IMR-90 (cell line): ENCODE measurements around the gene ARHGAP24. TPM values are rescaled to one million over a fixed set of nuclear protein-coding genes. Genes with fewer than 3 reads are reported as not detected.

Source experiments
- ATAC-seq: fragments of 200-7000 bp; cut with Tn5 transposase; 2 replicates; pipeline ENCODE4 v1.9.1; 2020; ENCODE audit warnings: low read depth, mild to moderate bottlenecking, moderate library complexity
- BruUV-seq: library from RNA; stranded (reverse); fragments of 400-500 nt; replicated peaks from 2 replicates; lab custom pipeline; 2021; lab: Mats Ljungman, UMichigan
- CTCF ChIA-PET: fragments of 300-600 bp; formaldehyde crosslinking; extraction: SDS; loops from one replicate; lab custom pipeline; 2021; ENCODE audit warnings: antibody characterized with exemption; lab: Yijun Ruan, JAX
- POLR2A ChIA-PET: fragments of 300-600 bp; sonication (Branson Sonifier 250); formaldehyde crosslinking; loops from one replicate; lab custom pipeline; 2022; ENCODE audit warnings: antibody characterized with exemption; ENCODE audit not compliant: unreplicated experiment; lab: Charles Lee
- DNase-seq: peaks from one replicate; pipeline ENCODE4 v3.0.0; 2013
- H2AFZ ChIP-seq: replicated peaks from 2 replicates; pipeline ENCODE3; 2013; ENCODE audit warnings: low read length, mild to moderate bottlenecking; ENCODE audit not compliant: poor library complexity
- H2AK5ac ChIP-seq: 2 replicates; pipeline ENCODE4 v1.6.1; 2013; ENCODE audit warnings: low read depth, low read length, inconsistent platforms
- H2AK9ac ChIP-seq: replicated peaks from 2 replicates; pipeline ENCODE3; 2013; ENCODE audit warnings: mild to moderate bottlenecking, low read depth, low read length, moderate library complexity; ENCODE audit not compliant: poor library complexity
- H2BK120ac ChIP-seq: 2 replicates; pipeline ENCODE4 v1.6.1; 2013; ENCODE audit warnings: low read depth, low read length, inconsistent platforms
- H2BK15ac ChIP-seq: 3 replicates; pipeline ENCODE4 v1.6.1; 2013; ENCODE audit warnings: low read depth, low read length, inconsistent platforms
- H2BK20ac ChIP-seq: 2 replicates; pipeline ENCODE4 v1.6.1; 2013; ENCODE audit warnings: low read depth, mild to moderate bottlenecking, inconsistent platforms, low read length, moderate library complexity
- H2BK5ac ChIP-seq: 2 replicates; pipeline ENCODE4 v1.6.1; 2013; ENCODE audit warnings: mild to moderate bottlenecking, low read depth, low read length, inconsistent platforms; ENCODE audit not compliant: poor library complexity, severe bottlenecking
- H3K14ac ChIP-seq: replicated peaks from 2 replicates; pipeline ENCODE4 v1.6.1; 2013; ENCODE audit warnings: low read depth, low read length, inconsistent platforms
- H3K18ac ChIP-seq: 2 replicates; pipeline ENCODE4 v1.6.1; 2013; ENCODE audit warnings: low read depth, low read length, control low read depth
- H3K23ac ChIP-seq: 2 replicates; pipeline ENCODE4 v1.6.1; 2013; ENCODE audit warnings: low read depth, low read length, inconsistent platforms
- H3K27ac ChIP-seq: 2 replicates; pipeline ENCODE4 v1.5.1; 2013; ENCODE audit warnings: mild to moderate bottlenecking, control low read depth, low read length; ENCODE audit not compliant: insufficient read depth
- H3K27me3 ChIP-seq: 2 replicates; pipeline ENCODE4 v1.6.1; 2013; ENCODE audit warnings: low read length; ENCODE audit not compliant: control insufficient read depth, insufficient read depth
- H3K36me3 ChIP-seq: 2 replicates; pipeline ENCODE4 v1.6.1; 2013; ENCODE audit warnings: low read length, mixed read lengths; ENCODE audit not compliant: control insufficient read depth, insufficient read depth
- H3K4ac ChIP-seq: 2 replicates; pipeline ENCODE4 v1.6.1; 2013; ENCODE audit warnings: low read depth, low read length, inconsistent platforms
- H3K4me1 ChIP-seq: 2 replicates; pipeline ENCODE4 v1.6.1; 2013; ENCODE audit warnings: low read length, mixed read lengths; ENCODE audit not compliant: control insufficient read depth, insufficient read depth
- H3K4me2 ChIP-seq: 2 replicates; pipeline ENCODE4 v1.6.1; 2013; ENCODE audit warnings: low read depth, mild to moderate bottlenecking, control low read depth, low read length, moderate library complexity
- H3K4me3 ChIP-seq: 2 replicates; pipeline ENCODE4 v1.5.1; 2013; ENCODE audit warnings: low read depth, mild to moderate bottlenecking, control low read depth, low read length, moderate library complexity; ENCODE audit not compliant: insufficient read depth
- H3K56ac ChIP-seq: 2 replicates; pipeline ENCODE4 v1.6.1; 2013; ENCODE audit warnings: low read length, inconsistent platforms; ENCODE audit not compliant: insufficient read depth; ENCODE audit errors: extremely low read depth
- H3K79me1 ChIP-seq, 2 experiments: 2 replicates each; pipeline ENCODE4 v1.6.1; 2013; ENCODE audit warnings: low read length in 2 of 2, inconsistent platforms in 1 of 2, low read depth in 1 of 2
- H3K9ac ChIP-seq: 2 replicates; pipeline ENCODE4 v1.6.1; 2013; ENCODE audit warnings: low read depth, low read length, control low read depth
- H3K9me1 ChIP-seq: 2 replicates; pipeline ENCODE4 v1.6.1; 2013; ENCODE audit warnings: low read length, inconsistent platforms; ENCODE audit not compliant: insufficient read depth
- H3K9me3 ChIP-seq: 2 replicates; pipeline ENCODE4 v1.6.1; 2013; ENCODE audit warnings: low read length; ENCODE audit not compliant: control insufficient read depth, insufficient read depth
- H4K20me1 ChIP-seq: 2 replicates; pipeline ENCODE4 v1.6.1; 2013; ENCODE audit warnings: low read length, inconsistent platforms; ENCODE audit not compliant: insufficient read depth
- H4K5ac ChIP-seq: 2 replicates; pipeline ENCODE4 v1.6.1; 2013; ENCODE audit warnings: mild to moderate bottlenecking, low read depth, low read length, control low read depth
- H4K8ac ChIP-seq, 2 experiments: 2 replicates each; pipeline ENCODE4 v1.6.1; 2013; ENCODE audit warnings: low read depth in 2 of 2, low read length in 2 of 2, control low read depth in 1 of 2, inconsistent platforms in 1 of 2
- H4K91ac ChIP-seq: 2 replicates; pipeline ENCODE4 v1.6.1; 2013; ENCODE audit warnings: low read depth, low read length, inconsistent platforms; ENCODE audit not compliant: insufficient read depth
- BHLHE40 ChIP-seq: fragments of 150-350 bp; IDR thresholded peaks from 2 replicates; pipeline ENCODE4 v1.6.1; 2016; ENCODE audit warnings: mild to moderate bottlenecking, low read depth, low read length
- CEBPB ChIP-seq: IDR thresholded peaks from 2 replicates; pipeline ENCODE4 v1.6.1; 2012; ENCODE audit warnings: low read depth, low read length, improper control_type of control experiment
- CHD1 ChIP-seq: IDR thresholded peaks from 2 replicates; pipeline ENCODE4 v1.6.1; 2012; ENCODE audit warnings: low read depth, low read length, improper control_type of control experiment
- CTCF ChIP-seq: conservative IDR thresholded peaks from 2 replicates; pipeline ENCODE4 v1.5.1; 2012; ENCODE audit warnings: mild to moderate bottlenecking, low read depth, low read length, improper control_type of control experiment
- ELK1 ChIP-seq: fragments of 150-350 bp; IDR thresholded peaks from 2 replicates; pipeline ENCODE4 v1.6.1; 2016; ENCODE audit warnings: low read depth, mild to moderate bottlenecking, low read length, moderate library complexity, borderline replicate concordance
- FOS ChIP-seq: fragments of 150-350 bp; IDR thresholded peaks from 2 replicates; pipeline ENCODE4 v1.6.1; 2016; ENCODE audit warnings: low read depth, low read length
- MAFK ChIP-seq: IDR thresholded peaks from 2 replicates; pipeline ENCODE4 v1.6.1; 2012; ENCODE audit warnings: low read depth, low read length, improper control_type of control experiment
- MAZ ChIP-seq: IDR thresholded peaks from 2 replicates; pipeline ENCODE4 v1.6.1; 2012; ENCODE audit warnings: low read depth, mild to moderate bottlenecking, low read length, improper control_type of control experiment, moderate library complexity, borderline replicate concordance
- MXI1 ChIP-seq: IDR thresholded peaks from 2 replicates; pipeline ENCODE4 v1.6.1; 2012; ENCODE audit warnings: low read depth, mild to moderate bottlenecking, low read length, moderate library complexity, borderline replicate concordance
- NFE2L2 ChIP-seq: fragments of 150-350 bp; IDR thresholded peaks from 2 replicates; pipeline ENCODE4 v1.6.1; 2016; ENCODE audit warnings: low read depth, mild to moderate bottlenecking, low read length
- POLR2A ChIP-seq: IDR thresholded peaks from 2 replicates; pipeline ENCODE4 v1.6.1; 2012; ENCODE audit warnings: mild to moderate bottlenecking, low read depth, low read length
- RAD21 ChIP-seq: IDR thresholded peaks from 2 replicates; pipeline ENCODE4 v1.6.1; 2012; ENCODE audit warnings: low read length, improper control_type of control experiment
- RCOR1 ChIP-seq: IDR thresholded peaks from 2 replicates; pipeline ENCODE4 v1.6.1; 2012; ENCODE audit warnings: mild to moderate bottlenecking, low read length, improper control_type of control experiment; ENCODE audit not compliant: insufficient replicate concordance
- RFX5 ChIP-seq: IDR thresholded peaks from 2 replicates; pipeline ENCODE4 v1.8.0; 2012; ENCODE audit warnings: low read depth, mild to moderate bottlenecking, low read length, moderate library complexity
- SMC3 ChIP-seq: fragments of 150-350 bp; IDR thresholded peaks from 2 replicates; pipeline ENCODE4 v1.6.1; 2016; ENCODE audit warnings: low read depth, mild to moderate bottlenecking, antibody characterized with exemption, low read length, moderate library complexity
- USF2 ChIP-seq: fragments of 150-350 bp; IDR thresholded peaks from 2 replicates; pipeline ENCODE4 v1.6.1; 2017; ENCODE audit warnings: mild to moderate bottlenecking, antibody characterized with exemption, low read length, low read depth
- WGBS, 2 experiments: methylation state at CpG; one replicate each; pipeline versions ENCODE4 v1.1.5 to v1.1.7; 2013; ENCODE audit warnings: missing lambda C conversion rate in 2 of 2; ENCODE audit not compliant: insufficient read length in 1 of 2; ENCODE audit errors: extremely low coverage in 2 of 2; 5-methylcytosine and 5-hydroxymethylcytosine counted together
- dilution Hi-C: fragments of 300-500 bp; cut with HindIII; formaldehyde crosslinking; loops from one replicate; pipeline ENCODE4 v1.14.3; 2018; ENCODE audit warnings: low sequenced_read_pairs; ENCODE audit not compliant: unreplicated experiment
- in situ Hi-C: fragments of 300-500 bp; cut with MboI; formaldehyde crosslinking; loops from 3 replicates; pipeline ENCODE4 v1.14.3; 2019; ENCODE audit warnings: low sequenced_read_pairs, inconsistent platforms, mixed read lengths
- intact Hi-C: fragments of 100-400 bp; cut with micrococcal nuclease; formaldehyde crosslinking; loops from 2 replicates; pipeline ENCODE4 v1.10.0; 2022
- polyA plus RNA-seq, 3 experiments: library from polyadenylated mRNA; depleted of rRNA; stranded (reverse); fragments of >200 nt; gene quantifications; 2 replicates each; pipeline ENCODE4 v1.2.3, GENCODE V29; 2012; ENCODE audit warnings: low replicate concordance in 1 of 3
- total RNA-seq: library from RNA; depleted of rRNA; stranded (reverse); fragments of >200 nt; gene quantifications from 2 replicates; pipeline ENCODE4 v1.2.3, GENCODE V29; 2012

Gene ARHGAP24
- total and polyA plus RNA-seq, 2 of the 4 experiments (the other 2 are of a cell fraction): 11.9 to 24.0 TPM

- Histone ChIP-seq H2BK15ac (no peak overlapping the region), H4K20me1 (no peaks in the 10 kb centered on the region), H3K4ac (no peak overlapping the region), H3K56ac (no peak overlapping the region), H3K79me1 (no peaks in the 10 kb centered on the region), H3K23ac (no peak overlapping the region), H4K91ac (no peak overlapping the region), H2AFZ (no peak overlapping the region), H3K14ac (no peak overlapping the region), H3K9me1 (no peaks in the 10 kb centered on the region; the same call in 1 of the 2 replicates), H4K8ac (no peak overlapping the region), H3K4me1 (no peaks in the 10 kb centered on the region), H3K18ac (no peak overlapping the region), H3K4me3 (no peak overlapping the region), H3K27ac (no peak overlapping the region), H2AK5ac (no peak overlapping the region), H3K9ac (no peak overlapping the region), H2BK120ac (no peak overlapping the region), H3K27me3 (no peaks in the 10 kb centered on the region; the same call in 1 of the 2 replicates), H2BK5ac (no peak overlapping the region), H3K9me3 (no peaks in the 10 kb centered on the region), H3K4me2 (no peak overlapping the region), H2AK9ac (no peak overlapping the region), H3K36me3 (no peaks in the 10 kb centered on the region), H2BK20ac (no peak overlapping the region), H4K5ac (no peak overlapping the region)
- intact Hi-C loops (no loop called here), dilution Hi-C loops (no loop called here), in situ Hi-C loops (no loop called here)
- POLR2A ChIA-PET: no interaction called here
- CTCF ChIA-PET: no interaction called here
- TF ChIP-seq SMC3: no peak
- no peak for TF ChIP-seq RFX5
- no peak for TF ChIP-seq POLR2A
- TF ChIP-seq FOS: no peak
- no peak for TF ChIP-seq RCOR1
- TF ChIP-seq USF2: no peak
- TF ChIP-seq BHLHE40: no peak
- TF ChIP-seq CHD1: no peak
- TF ChIP-seq CTCF: no peak
- TF ChIP-seq MXI1: no peak
- TF ChIP-seq ELK1: no peak
- no peak for TF ChIP-seq MAZ
- no peak for TF ChIP-seq RAD21
- no peak for TF ChIP-seq MAFK
- no peak for TF ChIP-seq NFE2L2
- TF ChIP-seq CEBPB: no peak
- DNase-seq (no peak), ATAC-seq (no peak)
- WGBS, 2 experiments: 86% methylated on average over 1 of the region's 2 CpGs; no CpG with 5 or more reads in 1 of the 2 experiments
- no TSS peak for BruUV-seq
Observed at GRCh38 chr4:85725721-85726170, 250.8 kb downstream of the ARHGAP24 start.
